HepG2 (cell line): ENCODE measurements around the gene AP4M1. TPM values are rescaled to one million over a fixed set of nuclear protein-coding genes. Genes with fewer than 3 reads are reported as not detected.
A peak's percentile ranks its signal among the peaks of the same experiment; 100 is the strongest.

Source experiments
- ATF7-NPFF ChIP-seq: sonication (generic); formaldehyde crosslinking; IDR thresholded peaks from 2 replicates; pipeline ENCODE4 v1.8.1; 2023; ENCODE audit warnings: mild to moderate bottlenecking, low read depth, missing genetic modification reagents, moderate library complexity
- FOXA1 ChIP-seq, 2 experiments: fragments of 450-650 bp in 1 of 2; sonication (generic) in 1 of 2; formaldehyde crosslinking in 1 of 2; IDR thresholded peaks; 2 replicates each; pipeline versions ENCODE4 v1.4.0 to v1.6.1; 2016 to 2020; ENCODE audit warnings: missing genetic modification reagents in 1 of 2
- FOXO1 ChIP-seq: sonication (generic); formaldehyde crosslinking; IDR thresholded peaks from 2 replicates; pipeline ENCODE4 v1.4.0; 2020; ENCODE audit warnings: missing genetic modification reagents
- JUND ChIP-seq: sonication (generic); formaldehyde crosslinking; IDR thresholded peaks from 2 replicates; pipeline ENCODE4 v1.8.0; 2022; ENCODE audit warnings: mild to moderate bottlenecking, missing genetic modification reagents
- MYC ChIP-seq: sonication (generic); formaldehyde crosslinking; IDR thresholded peaks from 2 replicates; pipeline ENCODE4 v1.9.0; 2021; ENCODE audit warnings: missing genetic modification reagents, borderline replicate concordance
- NR2F2 ChIP-seq: IDR thresholded peaks from 2 replicates; pipeline ENCODE4 v1.6.1; 2012; ENCODE audit warnings: low read depth, inconsistent platforms, borderline replicate concordance
- SIX1 ChIP-seq: sonication (generic); formaldehyde crosslinking; IDR thresholded peaks from 2 replicates; pipeline ENCODE4 v1.4.0; 2020; ENCODE audit warnings: missing genetic modification reagents, borderline replicate concordance
- TBP ChIP-seq: sonication (generic); formaldehyde crosslinking; IDR thresholded peaks from 2 replicates; pipeline ENCODE4 v1.5.0; 2020; ENCODE audit warnings: missing genetic modification reagents
- ZNF121 ChIP-seq: sonication (generic); formaldehyde crosslinking; IDR thresholded peaks from 2 replicates; pipeline ENCODE4 v1.5.0; 2020; ENCODE audit warnings: mild to moderate bottlenecking, missing genetic modification reagents
- ZNF232 ChIP-seq: sonication (generic); formaldehyde crosslinking; IDR thresholded peaks from 2 replicates; pipeline ENCODE4 v1.4.0; 2020; ENCODE audit warnings: missing genetic modification reagents, borderline replicate concordance
- ZNF350 ChIP-seq: sonication (generic); formaldehyde crosslinking; IDR thresholded peaks from 2 replicates; pipeline ENCODE4 v1.4.0; 2020; ENCODE audit warnings: mild to moderate bottlenecking, low read depth, missing genetic modification reagents, borderline replicate concordance
- ZNF484 ChIP-seq: sonication (generic); formaldehyde crosslinking; IDR thresholded peaks from 2 replicates; pipeline ENCODE4 v1.5.1; 2020; ENCODE audit warnings: mild to moderate bottlenecking, low read depth, missing genetic modification reagents, borderline replicate concordance
- ZNF678 ChIP-seq: sonication (generic); formaldehyde crosslinking; IDR thresholded peaks from 2 replicates; pipeline ENCODE4 v1.4.0; 2020; ENCODE audit warnings: mild to moderate bottlenecking, missing genetic modification reagents
- ZNF766 ChIP-seq: sonication (generic); formaldehyde crosslinking; IDR thresholded peaks from 2 replicates; pipeline ENCODE4 v1.5.0; 2020; ENCODE audit warnings: missing genetic modification reagents, borderline replicate concordance
- ZNF788 ChIP-seq: sonication (generic); formaldehyde crosslinking; IDR thresholded peaks from 2 replicates; pipeline ENCODE4 v1.5.0; 2020; ENCODE audit warnings: mild to moderate bottlenecking, missing genetic modification reagents, borderline replicate concordance
- ZNF841 ChIP-seq: sonication (generic); formaldehyde crosslinking; IDR thresholded peaks from 2 replicates; pipeline ENCODE4 v1.8.1; 2023; ENCODE audit warnings: missing genetic modification reagents, borderline replicate concordance
- polyA plus RNA-seq, 8 experiments: library from polyadenylated mRNA; depleted of rRNA in 3 of 8; stranded (reverse) in 7 of 8; unstranded in 1 of 8; fragments of >200 nt; fragmentation: Illumina TruSeq in 4 of 8; extraction: Trizol in 4 of 8; gene quantifications; 2 replicates each; pipeline versions ENCODE4 v1.2.1 to v1.2.3, GENCODE V29; 2011 to 2016; ENCODE audit warnings: low read depth in 4 of 8, missing spikeins in 1 of 8, mixed read lengths in 1 of 8; ENCODE audit not compliant: insufficient read depth in 1 of 8
- total RNA-seq, 5 experiments: library from RNA; depleted of rRNA; stranded (reverse); fragments of >200 nt; fragmentation: Illumina TruSeq; extraction: Trizol; gene quantifications; 2 replicates each; pipeline ENCODE4 v1.2.3, GENCODE V29; 2016; ENCODE audit warnings: low read depth in 1 of 5
- TF ChIP-seq, protein P1 (sequence below): sonication (generic); formaldehyde crosslinking; IDR thresholded peaks from 2 replicates; pipeline ENCODE4 v1.4.0; 2020; ENCODE audit warnings: mild to moderate bottlenecking, missing genetic modification reagents
- TF ChIP-seq, protein P2 (sequence below): IDR thresholded peaks from 2 replicates; pipeline ENCODE4 v1.6.1; 2016; ENCODE audit warnings: missing compliant biosample characterization, missing genetic modification reagents, borderline replicate concordance

The AP4M1 gene
- total and polyA plus RNA-seq, 2 of the 13 experiments (the other 11 are each of a cell fraction or from before 2014, with no cell fraction given) = 6.3 to 9.7 TPM

DNA sequence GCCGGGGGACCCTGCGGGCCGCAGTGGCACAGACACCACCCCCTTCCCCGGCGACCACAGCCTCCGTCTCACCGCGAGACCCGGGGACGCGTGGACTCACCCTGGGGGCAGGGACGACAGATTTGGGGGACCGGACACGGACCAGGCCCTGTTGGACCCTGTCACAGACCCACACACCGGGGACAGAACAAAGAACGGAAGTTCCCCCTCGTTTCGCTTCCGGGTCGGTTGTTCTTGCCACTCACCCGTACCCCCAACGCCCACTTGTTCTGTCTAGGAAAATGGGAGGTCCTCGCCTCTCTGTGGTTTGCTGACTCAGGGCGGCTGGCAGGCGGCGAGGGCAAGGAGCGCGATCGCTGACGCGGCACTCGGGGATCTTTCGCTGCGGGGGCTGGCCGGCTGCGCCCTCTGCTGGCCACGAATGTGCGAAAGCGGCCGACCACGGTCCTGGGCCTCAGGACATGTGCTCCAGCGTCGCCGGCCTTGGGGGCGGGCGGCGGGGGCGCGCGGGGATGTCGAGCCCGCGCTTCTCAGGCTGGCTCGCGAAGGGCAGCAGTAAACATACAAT, 19.8 kb upstream of the AP4M1 start, which contains the start of gene ZNF3 (continued):
- TF ChIP-seq ATF7-NPFF (peak; percentile 85), TBP (CRISPR knock-in tag) (no peak), NR2F2 (peak; percentile 41; the same call in 1 of the 2 replicates), FOXA1 (IDR thresholded peaks at IDR 0.05) (no peak), FOXA1 (CRISPR knock-in tag; IDR thresholded peaks at IDR 0.05) (peak; percentile 5), ZNF678 (CRISPR knock-in tag) (no peak), FOXO1 (CRISPR knock-in tag) (peak; percentile 77), ZNF484 (CRISPR knock-in tag) (no peak), ZNF232 (CRISPR knock-in tag) (peak; percentile 17), ZNF121 (CRISPR knock-in tag) (peak; percentile 51; the same call in 1 of the 2 replicates), ZNF350 (CRISPR knock-in tag) (peak; percentile 88), ZNF766 (CRISPR knock-in tag) (peak; percentile 37), SIX1 (CRISPR knock-in tag) (peak; percentile 44; the same call in 1 of the 2 replicates), ZNF788 (CRISPR knock-in tag) (peak; percentile 95; the same call in 1 of the 2 replicates), MYC (CRISPR knock-in tag) (peak; percentile 99), JUND (CRISPR knock-in tag) (no peak), ZNF841 (CRISPR knock-in tag) (peak; percentile 73; the same call in 1 of the 2 replicates)
- TF ChIP-seq, protein P1, sequence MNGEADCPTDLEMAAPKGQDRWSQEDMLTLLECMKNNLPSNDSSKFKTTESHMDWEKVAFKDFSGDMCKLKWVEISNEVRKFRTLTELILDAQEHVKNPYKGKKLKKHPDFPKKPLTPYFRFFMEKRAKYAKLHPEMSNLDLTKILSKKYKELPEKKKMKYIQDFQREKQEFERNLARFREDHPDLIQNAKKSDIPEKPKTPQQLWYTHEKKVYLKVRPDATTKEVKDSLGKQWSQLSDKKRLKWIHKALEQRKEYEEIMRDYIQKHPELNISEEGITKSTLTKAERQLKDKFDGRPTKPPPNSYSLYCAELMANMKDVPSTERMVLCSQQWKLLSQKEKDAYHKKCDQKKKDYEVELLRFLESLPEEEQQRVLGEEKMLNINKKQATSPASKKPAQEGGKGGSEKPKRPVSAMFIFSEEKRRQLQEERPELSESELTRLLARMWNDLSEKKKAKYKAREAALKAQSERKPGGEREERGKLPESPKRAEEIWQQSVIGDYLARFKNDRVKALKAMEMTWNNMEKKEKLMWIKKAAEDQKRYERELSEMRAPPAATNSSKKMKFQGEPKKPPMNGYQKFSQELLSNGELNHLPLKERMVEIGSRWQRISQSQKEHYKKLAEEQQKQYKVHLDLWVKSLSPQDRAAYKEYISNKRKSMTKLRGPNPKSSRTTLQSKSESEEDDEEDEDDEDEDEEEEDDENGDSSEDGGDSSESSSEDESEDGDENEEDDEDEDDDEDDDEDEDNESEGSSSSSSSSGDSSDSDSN (CRISPR knock-in tag) = peak; percentile 78
- TF ChIP-seq, protein P2, sequence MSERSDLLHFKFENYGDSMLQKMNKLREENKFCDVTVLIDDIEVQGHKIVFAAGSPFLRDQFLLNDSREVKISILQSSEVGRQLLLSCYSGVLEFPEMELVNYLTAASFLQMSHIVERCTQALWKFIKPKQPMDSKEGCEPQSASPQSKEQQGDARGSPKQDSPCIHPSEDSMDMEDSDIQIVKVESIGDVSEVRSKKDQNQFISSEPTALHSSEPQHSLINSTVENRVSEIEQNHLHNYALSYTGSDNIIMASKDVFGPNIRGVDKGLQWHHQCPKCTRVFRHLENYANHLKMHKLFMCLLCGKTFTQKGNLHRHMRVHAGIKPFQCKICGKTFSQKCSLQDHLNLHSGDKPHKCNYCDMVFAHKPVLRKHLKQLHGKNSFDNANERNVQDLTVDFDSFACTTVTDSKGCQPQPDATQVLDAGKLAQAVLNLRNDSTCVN = 0 out of 2 replicates have a peak, but pooled peaks have one; percentile 69
